ENCODE data around the gene SMAD2.

DNA sequence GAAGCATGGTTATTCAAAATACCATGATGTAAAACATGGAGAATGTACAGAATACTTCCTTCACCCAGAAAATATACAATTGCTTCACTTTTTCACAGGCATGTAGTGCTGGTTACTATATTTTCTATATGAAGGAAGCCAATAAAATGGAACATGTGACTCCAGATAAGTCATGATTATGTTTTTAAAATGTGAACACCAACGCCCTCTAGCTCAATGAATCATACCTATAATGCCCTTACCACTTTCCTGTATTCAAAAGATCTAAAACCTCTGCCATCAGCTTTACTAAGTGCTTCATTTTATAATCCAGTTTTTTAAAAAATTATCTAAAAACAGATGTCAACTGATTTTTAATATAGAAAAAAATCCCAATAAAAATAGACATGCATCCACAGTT is 59.9 kb downstream of the SMAD2 start:
- TF ChIP-seq, protein P1, sequence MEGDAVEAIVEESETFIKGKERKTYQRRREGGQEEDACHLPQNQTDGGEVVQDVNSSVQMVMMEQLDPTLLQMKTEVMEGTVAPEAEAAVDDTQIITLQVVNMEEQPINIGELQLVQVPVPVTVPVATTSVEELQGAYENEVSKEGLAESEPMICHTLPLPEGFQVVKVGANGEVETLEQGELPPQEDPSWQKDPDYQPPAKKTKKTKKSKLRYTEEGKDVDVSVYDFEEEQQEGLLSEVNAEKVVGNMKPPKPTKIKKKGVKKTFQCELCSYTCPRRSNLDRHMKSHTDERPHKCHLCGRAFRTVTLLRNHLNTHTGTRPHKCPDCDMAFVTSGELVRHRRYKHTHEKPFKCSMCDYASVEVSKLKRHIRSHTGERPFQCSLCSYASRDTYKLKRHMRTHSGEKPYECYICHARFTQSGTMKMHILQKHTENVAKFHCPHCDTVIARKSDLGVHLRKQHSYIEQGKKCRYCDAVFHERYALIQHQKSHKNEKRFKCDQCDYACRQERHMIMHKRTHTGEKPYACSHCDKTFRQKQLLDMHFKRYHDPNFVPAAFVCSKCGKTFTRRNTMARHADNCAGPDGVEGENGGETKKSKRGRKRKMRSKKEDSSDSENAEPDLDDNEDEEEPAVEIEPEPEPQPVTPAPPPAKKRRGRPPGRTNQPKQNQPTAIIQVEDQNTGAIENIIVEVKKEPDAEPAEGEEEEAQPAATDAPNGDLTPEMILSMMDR (IDR thresholded peaks at IDR 0.05; ENCODE audit: low read depth, low read length, missing input control), result no peak
- TF ChIP-seq YY1 (IDR thresholded peaks at IDR 0.05), result no peak
- TF ChIP-seq, protein P2, sequence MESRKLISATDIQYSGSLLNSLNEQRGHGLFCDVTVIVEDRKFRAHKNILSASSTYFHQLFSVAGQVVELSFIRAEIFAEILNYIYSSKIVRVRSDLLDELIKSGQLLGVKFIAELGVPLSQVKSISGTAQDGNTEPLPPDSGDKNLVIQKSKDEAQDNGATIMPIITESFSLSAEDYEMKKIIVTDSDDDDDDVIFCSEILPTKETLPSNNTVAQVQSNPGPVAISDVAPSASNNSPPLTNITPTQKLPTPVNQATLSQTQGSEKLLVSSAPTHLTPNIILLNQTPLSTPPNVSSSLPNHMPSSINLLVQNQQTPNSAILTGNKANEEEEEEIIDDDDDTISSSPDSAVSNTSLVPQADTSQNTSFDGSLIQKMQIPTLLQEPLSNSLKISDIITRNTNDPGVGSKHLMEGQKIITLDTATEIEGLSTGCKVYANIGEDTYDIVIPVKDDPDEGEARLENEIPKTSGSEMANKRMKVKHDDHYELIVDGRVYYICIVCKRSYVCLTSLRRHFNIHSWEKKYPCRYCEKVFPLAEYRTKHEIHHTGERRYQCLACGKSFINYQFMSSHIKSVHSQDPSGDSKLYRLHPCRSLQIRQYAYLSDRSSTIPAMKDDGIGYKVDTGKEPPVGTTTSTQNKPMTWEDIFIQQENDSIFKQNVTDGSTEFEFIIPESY (IDR thresholded peaks at IDR 0.05), result no peak
- TF ChIP-seq, protein P3, sequence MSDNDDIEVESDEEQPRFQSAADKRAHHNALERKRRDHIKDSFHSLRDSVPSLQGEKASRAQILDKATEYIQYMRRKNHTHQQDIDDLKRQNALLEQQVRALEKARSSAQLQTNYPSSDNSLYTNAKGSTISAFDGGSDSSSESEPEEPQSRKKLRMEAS (IDR thresholded peaks at IDR 0.05), result no peak
- TF ChIP-seq HNF4A (conservative IDR thresholded peaks at IDR 0.05), result no peak
- TF ChIP-seq EGR1 (IDR thresholded peaks at IDR 0.05; ENCODE audit: low read depth in 2 of 2), result no peak
- TF ChIP-seq, protein P4, sequence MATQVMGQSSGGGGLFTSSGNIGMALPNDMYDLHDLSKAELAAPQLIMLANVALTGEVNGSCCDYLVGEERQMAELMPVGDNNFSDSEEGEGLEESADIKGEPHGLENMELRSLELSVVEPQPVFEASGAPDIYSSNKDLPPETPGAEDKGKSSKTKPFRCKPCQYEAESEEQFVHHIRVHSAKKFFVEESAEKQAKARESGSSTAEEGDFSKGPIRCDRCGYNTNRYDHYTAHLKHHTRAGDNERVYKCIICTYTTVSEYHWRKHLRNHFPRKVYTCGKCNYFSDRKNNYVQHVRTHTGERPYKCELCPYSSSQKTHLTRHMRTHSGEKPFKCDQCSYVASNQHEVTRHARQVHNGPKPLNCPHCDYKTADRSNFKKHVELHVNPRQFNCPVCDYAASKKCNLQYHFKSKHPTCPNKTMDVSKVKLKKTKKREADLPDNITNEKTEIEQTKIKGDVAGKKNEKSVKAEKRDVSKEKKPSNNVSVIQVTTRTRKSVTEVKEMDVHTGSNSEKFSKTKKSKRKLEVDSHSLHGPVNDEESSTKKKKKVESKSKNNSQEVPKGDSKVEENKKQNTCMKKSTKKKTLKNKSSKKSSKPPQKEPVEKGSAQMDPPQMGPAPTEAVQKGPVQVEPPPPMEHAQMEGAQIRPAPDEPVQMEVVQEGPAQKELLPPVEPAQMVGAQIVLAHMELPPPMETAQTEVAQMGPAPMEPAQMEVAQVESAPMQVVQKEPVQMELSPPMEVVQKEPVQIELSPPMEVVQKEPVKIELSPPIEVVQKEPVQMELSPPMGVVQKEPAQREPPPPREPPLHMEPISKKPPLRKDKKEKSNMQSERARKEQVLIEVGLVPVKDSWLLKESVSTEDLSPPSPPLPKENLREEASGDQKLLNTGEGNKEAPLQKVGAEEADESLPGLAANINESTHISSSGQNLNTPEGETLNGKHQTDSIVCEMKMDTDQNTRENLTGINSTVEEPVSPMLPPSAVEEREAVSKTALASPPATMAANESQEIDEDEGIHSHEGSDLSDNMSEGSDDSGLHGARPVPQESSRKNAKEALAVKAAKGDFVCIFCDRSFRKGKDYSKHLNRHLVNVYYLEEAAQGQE (IDR thresholded peaks at IDR 0.05), result no peak
- no peak for TF ChIP-seq NR2F2 (IDR thresholded peaks at IDR 0.05)

All from liver (tissue), 3 donors.